GM19467 (cell line): ENCODE data around the gene HHATL.

Experiments used
- ATAC-seq: cut with Tn5 transposase; IDR thresholded peaks from one replicate; pipeline ENCODE4 v1.9.1; 2021; ENCODE audit warnings: mild to moderate bottlenecking, moderate library complexity; ENCODE audit not compliant: unreplicated experiment

HHATL gene

DNA sequence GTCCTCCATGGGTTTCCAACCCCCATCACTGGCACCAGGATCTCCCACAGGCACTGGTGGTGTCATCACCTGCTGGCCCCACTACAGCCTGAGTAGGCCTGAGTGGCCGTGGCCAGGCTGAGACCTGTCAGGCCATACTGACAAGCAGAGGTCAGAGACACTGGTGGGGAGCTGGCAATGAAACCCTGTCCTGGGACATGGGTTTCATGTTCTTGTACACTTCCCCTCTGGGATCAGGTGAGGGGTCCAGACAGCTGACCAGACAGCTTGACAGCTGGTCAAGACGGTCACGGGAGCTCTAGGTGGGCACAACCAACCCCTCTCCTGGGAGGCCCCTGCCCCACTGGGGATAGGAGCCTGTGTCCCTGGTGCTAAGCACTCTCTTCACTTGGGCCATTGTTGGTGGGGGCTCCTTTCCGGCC lies 36.0 kb downstream of the HHATL start:
- ATAC-seq, result no peak

DNA sequence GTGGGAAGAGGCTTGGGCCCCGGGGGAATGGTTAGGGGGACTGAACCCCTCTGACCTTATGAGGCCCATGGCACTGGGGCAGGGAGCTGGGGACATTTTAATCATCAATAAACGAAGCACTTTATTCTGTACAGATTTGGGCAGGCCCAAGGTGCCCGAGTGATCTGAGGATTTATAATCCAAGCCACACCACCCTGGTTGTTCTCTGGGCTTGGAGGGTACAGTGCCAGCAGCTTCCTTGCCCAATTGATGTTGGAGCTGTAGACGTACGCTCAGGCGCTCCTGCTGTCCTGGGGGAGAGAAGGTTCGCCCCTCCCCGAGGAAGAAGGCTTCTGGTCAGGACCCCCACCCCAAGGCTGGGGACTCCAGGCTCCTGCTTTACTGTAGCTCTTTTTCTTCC lies 36.6 kb downstream of the HHATL start:
- no peak for ATAC-seq

DNA sequence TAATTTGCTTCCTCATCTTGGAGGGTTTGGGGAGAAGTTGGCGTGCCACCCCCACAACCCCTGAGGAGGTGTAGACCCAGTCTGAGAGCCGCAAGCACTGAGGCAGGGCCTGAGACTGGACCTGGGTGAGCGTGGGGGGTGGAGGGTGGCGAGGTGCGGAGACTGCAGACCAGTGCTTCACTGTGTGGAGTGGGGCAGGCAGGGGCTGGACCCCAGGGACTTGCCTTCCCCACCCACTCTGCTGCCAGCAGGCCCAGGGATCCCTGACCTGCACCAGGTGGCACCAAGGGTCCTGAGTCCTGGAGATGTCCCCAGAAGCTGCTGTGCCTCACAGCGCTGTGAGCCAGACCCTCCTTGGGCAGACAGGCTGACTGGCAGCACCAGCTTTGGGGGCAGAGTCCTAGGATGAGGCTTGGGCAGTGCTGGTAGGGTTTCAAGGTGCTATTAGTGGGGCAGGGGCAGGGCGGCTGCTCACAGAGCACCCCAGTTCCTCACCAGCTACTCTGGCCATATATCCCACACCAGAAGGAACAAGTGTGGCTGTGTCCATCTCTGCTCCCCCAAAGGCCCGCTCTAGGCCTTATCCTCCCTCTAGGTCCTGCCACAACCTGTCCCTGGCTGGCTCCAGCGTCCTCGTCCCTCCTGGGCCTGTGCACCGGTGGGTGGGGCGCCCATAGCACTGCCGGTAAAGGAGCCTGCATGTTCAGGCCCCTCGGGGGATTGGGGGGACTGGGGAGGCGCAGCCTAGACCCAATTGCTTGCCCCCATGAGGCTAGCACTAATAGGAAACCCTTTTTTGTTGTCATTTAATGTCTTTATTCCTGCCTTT lies 37.3 kb downstream of the HHATL start:
- ATAC-seq, result no peak

DNA sequence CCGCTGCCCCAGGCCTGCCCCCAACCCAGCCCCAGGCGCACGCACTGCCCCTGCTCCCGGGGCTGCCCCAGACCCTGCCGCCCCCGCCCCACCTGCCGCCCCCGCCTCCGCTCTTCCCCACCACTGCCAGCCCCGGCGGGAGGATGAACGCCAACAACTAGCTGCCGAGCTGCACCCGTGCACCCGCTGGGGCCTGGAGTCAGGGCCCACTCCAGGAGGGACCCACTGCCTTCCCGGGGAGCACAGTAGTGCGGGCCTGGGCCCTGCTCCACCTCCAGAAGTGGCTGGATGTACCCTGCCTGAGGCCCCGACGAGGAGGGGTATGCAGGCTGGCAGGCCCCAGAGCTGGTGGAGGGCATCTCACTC lies 38.2 kb downstream of the HHATL start:
- no peak for ATAC-seq

DNA sequence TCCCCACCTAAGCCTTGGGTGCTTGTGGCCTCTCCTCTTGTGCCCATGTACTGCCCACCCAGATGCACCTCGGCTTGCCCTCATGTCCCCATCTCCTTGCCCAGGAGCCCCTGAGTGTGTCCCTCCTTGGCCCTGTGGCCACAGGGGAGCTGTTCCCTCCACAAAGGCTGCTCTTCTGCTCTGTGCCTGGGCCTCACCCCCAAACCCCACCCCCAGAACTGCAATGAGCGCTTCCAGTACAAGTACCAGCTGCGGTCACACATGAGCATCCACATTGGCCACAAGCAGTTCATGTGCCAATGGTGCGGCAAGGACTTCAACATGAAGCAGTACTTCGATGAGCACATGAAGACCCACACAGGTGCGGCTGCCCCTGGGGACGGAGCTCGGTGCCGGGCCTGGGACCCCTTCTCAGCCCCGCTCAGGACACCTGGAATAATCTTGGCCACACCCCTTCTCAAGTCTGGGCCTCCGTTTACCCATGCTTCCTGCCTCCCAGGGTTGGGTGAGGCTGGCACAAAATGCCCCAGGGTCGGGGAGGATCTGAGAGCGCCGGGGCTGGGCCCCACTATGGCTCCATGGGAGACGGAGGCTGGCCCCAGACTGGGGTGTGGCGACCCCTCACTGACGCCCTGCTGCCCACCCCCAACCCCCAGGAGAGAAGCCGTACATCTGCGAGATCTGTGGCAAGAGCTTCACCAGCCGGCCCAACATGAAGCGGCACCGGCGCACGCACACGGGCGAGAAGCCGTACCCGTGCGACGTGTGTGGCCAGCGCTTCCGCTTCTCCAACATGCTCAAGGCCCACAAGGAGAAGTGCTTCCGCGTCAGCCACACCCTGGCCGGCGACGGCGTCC lies 38.8 kb downstream of the HHATL start:
- no peak for ATAC-seq

DNA sequence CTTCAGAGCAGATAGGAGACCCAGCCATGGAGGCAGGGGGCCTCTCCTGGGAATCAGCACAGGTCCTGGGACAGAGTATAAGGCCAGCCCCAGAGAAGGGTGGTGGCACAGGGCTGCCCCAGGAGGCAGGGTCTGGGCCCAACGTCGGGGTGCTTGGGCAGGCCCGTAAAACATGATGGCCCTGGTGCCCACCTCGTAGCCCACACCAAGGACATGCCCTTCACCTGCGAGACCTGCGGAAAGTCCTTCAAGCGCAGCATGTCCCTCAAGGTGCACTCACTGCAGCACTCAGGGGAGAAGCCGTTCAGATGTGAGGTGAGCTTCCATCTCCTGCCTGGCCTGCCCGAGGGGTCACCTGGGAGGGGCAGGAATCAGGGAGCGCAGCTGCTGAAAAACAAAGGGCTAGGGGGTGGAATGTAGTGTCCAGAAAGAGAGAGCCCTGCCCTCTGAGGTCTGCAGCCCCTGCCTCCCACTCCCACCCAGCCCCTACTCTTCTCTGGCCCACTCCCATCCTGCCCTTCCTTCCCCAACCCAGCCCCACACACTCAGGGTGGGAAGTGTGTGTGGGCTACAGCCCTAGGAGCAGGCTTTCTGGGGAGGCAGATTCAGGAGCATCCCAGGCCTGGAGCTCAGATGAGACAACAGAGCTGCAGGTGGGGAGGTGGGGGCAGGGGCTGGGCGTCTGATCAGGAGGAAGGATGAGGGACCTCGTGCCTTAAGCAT lies 39.6 kb downstream of the HHATL start:
- ATAC-seq, result no peak

DNA sequence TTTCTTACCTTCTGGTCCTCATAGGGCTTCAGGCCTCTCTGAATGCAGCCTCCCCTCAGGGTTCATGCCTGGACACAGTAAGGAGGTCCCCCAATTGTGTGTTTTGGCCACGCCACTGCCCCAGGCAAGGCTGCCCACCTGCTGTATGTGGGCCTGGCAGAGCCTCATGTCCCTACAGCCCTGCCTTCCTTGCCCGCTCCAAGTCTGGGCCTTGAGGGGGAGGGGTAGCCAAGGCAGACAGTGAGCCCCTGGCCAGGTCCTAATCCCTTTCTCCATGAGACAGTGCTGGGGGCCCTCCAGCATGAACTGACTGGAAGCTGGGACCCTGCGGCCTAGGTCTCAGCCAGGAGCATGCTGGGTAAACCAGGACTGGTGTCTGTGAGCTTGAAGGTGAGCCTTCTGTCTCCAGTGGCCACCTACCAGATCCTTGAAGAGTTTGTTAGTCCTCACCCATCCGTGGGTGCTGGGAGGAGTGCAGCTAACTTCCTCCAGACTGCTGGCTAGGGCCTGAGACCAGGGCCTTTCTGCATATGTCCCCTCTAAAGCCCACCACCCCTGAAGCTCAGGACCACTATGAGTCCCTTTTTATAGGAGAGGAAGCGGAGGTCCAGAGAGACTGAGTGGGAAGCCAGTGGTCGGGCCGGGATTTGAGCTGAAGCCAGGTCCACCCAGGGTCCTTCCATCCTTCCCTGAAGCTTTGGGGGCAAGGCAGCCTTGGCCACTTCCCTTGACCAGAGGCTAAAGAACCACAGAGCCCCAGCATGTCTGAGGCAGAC lies 40.4 kb downstream of the HHATL start:
- ATAC-seq, result no peak

DNA sequence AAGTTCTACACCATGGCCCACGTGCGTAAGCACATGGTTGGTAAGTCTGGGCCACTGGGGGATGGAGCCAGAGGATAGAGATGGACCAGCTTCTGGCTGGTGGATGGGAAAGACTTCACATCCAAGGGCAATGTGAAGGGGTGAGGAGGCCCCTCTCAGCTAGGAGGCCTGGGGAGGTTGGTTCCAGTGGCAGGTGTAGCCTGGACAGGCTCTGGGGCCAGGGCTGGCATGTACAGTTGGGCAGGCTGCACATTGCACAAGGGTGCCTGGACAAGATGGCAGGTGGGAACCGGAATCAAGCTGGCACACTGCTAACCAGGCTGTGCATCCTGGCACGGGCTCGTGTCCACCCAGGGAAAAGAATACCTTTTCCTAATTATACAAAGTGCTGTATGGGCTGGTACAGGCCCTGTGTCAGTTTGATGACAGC lies 41.0 kb downstream of the HHATL start:
- no peak for ATAC-seq

DNA sequence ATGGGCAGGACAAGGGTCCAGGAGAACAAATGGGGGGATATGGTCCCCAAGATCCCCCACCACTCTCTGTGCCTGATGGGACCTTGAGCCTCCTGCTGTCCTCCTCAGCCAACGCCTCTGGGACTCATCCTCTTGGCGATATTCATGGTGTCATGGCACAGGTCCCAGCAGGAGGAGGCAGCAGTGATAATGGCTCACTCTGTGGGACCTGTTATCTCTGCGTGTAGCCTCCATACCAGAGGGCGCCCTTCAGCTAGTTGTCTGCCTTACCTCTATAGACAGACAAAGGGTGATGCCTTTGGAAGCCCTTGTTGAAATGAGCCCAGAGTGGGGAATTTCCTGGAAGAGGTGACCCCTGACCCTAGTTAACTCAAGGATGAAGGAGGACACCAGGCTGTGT lies 41.7 kb downstream of the HHATL start:
- no peak for ATAC-seq

DNA sequence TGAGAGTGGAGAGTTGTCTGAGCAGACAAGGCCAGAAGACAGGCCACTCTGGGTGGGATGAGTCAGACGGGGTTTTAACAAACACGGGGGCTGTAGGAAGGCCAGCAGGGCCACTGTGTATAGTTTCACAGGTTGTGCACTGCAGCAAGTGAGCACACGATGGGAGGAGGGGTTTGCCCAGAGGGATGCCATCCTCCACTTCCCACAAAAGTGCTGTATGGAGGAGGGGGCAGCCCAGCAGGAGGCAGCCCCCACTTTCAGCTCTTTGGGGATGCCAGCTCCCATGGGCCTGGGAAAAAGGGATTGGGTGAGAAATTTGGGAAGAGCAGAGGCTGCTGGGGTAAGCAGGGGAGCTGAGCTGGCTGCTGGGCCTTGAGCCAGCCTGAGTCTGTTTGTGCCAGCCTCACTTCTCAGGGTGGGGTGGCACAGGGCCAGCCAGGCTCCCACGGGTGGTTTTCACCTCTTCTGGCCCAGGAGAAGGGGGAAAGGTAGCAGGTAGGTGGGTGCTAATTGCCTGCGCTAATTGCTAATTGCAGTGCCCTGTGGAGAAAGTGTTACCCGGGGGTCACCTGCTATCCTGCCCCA lies 42.4 kb downstream of the HHATL start:
- no peak for ATAC-seq

DNA sequence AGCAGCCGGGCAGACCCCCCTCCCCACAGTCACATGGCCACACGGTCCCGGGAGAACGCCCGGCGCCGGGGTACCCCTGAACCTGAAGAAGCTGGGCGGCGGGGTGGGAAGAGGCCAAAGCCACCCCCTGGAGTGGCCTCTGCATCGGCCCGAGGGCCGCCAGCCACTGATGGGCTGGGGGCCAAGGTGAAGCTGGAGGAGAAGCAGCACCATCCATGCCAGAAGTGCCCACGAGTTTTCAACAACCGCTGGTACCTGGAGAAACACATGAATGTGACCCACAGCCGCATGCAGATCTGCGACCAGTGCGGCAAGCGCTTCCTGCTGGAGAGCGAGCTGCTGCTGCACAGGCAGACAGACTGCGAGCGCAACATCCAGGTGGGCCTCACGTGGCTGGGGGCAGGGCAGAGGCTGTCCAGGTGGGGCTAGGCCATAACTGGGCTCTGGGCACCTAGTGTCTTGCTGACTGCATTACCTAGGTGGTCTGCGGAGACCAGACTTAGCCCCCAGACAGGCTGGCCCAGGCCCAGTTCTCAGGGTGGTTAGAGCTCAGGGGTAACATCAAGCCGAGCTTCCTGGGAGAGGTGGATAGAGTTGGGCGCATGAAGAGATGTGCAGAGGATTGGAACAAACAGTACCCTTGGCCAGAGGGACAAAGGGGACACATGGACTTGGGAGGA lies 43.0 kb downstream of the HHATL start:
- no peak for ATAC-seq

DNA sequence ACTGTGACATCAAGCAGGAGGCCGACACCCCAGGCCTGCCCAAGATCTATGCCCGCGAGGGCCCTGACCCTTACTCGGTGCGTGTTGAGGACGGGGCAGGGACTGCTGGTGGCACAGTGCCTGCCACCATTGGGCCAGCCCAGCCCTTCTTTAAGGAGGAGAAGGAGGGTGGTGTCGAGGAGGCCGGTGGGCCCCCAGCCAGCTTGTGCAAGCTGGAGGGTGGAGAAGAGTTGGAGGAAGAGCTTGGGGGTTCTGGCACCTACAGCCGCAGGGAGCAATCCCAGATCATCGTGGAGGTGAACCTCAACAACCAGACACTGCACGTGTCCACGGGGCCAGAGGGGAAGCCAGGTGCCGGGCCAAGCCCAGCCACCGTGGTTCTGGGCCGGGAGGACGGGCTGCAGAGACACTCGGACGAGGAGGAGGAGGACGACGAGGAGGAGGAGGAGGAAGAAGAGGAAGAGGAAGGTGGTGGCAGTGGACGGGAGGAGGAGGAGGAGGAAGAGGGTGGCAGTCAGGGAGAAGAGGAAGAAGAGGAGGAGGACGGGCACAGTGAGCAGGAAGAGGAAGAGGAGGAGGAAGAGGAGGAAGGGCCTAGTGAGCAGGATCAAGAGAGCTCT lies 43.7 kb downstream of the HHATL start:
- ATAC-seq, result no peak

DNA sequence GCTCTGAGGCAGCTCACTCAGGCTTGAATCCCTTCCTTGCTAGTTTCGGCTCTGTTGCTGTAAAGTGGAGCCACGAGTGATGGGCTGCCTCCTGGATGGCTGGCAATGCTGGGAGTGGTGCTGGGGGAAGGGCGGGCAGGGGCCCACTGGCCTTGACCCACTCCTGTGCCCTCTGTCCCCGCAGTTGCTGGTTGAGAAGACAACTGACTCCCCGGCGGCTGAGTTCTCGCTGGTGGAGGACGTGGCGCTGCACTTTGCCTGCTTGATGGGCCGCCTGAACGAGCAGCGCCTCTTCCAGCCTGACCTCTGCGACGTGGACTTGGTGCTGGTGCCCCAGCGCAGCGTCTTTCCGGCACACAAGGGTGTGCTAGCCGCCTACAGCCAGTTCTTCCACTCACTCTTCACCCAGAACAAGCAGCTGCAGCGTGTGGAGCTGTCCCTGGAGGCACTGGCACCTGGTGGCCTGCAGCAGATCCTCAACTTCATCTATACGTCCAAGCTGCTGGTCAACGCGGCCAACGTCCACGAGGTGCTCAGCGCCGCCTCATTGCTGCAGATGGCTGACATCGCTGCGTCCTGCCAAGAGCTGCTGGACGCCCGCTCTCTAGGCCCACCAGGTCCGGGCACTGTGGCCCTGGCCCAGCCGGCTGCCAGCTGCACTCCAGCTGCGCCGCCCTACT lies 44.4 kb downstream of the HHATL start:
- ATAC-seq, result no peak

DNA sequence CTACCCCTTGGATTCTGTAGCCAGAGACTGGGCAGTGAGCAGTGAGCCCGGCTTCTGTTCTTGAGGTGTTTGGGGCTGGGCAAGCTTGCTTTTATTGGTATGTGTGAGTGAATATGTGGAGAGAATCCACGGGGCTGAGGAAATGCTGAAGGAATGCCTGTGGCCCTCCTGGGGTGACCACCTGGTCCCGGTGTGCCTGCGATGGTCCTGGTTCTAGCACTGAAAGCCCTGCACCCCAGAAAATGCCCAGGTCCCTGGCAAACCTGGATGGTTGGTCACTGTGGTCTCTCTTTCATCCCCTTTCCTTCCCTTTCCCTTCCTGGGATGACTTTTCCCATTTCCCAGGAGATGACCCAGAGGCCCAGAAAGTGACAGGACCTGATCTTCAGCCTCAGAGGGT lies 44.9 kb downstream of the HHATL start:
- ATAC-seq, result no peak

DNA sequence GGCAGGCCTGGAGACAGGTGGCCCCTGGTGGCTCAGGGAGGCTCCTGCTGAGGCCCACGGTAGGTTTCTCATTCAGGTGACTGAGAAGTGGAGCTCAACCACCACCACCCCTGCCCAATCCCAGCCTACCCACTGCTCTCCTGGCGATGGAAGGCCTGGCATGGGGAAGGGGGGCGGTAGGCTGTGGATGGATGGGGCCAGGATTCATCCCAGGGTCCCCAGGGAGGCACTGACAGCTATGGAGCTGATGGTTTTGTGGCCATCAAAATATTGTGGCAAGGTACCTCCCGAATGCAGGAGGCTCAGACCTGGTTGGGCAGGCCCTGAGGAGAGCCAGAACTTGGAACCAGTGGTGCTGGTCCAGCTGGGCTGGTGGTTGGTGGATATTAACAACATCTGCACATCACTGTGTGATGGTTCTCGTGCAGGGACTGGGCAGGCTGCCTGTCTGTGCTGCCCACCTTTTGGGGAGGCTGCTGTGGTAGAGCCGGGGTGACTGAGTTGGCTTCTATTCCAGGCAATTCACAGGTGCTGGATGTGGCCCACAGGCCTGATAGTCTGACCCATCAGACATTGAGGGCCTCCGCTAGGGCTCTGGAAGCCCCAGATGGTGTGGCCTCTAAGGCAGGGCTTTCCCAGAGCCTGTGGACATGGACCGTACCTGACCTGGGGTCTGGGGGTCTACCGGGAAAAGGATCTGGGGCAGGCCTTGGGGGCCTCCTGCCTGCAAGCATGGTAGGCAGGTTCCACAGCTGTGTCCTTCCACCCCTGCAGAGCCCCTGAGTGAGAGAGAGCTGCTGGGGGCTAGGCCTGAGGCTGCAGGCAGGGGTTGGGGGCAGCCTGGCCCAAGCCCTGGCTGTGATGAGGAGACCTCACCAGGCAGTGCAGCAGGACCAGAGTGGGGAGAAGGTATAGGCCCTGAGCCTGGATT lies 45.7 kb downstream of the HHATL start:
- no peak for ATAC-seq

DNA sequence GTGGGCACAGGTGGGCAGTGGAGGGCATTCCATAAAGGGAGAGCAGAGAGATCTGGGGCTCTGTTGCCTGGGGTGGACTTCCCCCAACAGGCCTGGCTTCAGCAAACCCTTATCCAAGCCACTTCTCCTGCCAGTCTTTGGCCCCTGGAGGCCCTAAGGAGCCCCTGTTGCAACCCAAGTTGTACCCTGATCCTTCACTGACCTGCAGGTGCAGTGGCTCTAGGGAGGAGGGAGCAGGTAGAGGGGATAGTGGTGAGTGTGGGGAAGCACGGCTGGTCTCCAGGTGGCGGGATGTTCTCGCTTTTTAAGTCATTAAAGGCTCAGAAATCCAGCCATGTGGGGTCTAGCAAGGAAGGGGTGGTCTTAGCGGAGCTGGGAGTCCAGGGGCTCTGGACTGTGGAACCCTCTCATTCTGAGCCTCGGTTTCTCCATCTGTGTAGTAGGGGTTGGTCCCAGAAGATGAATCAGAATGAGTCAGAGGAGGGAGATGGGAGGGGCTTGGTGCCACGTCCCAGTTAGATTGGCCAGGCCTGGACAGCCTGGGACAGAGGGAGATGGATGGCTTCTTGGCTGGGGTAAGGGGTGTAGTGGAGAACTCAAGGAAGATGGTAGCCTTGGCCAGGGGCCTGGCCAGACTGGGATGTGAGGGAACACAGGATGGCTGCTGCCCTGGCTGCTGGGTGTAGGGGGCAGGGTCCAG lies 46.5 kb downstream of the HHATL start:
- no peak for ATAC-seq

DNA sequence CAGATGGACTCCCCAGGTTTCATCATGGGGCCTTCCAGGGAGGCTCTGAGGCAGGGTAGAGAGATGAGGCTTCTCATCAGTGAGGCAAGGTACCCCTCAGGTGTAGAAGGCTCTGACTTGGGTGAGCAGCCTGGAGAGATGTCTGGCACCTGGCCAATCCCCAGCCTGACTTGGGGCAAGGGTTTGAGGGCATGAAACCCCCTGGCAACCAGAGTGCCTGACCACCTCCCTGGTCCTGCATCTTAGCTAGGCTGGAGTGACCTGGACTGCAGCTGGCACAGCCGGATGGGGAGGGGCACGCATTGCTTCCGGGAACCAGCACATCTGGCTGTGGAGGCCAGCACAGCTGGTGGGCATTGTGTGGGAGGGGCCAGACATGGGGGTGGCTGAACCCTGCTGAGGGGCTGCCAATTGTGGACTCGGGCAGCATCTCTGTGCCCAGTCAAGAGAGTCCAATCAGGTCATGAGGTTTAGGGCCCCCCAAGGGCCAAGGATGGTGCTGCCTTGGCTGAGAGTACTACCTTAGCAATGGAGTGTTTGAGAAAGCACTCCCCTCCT lies 47.2 kb downstream of the HHATL start:
- ATAC-seq, result no peak
